Epithelial cell of esophagus (primary cell): Measurements from ENCODE around the gene GGTLC3.
"Not testable (repeated sequence)": the region's sequence is repeated elsewhere in the genome, so short reads cannot be mapped to it uniquely, and the experiment has no call there.

Experiments used
- DNase-seq: peaks from one replicate; pipeline ENCODE4 v3.0.0; 2010; ENCODE audit warnings: low read depth
- H3K4me3 ChIP-seq: 2 replicates; pipeline ENCODE4 v1.5.1; 2011; ENCODE audit warnings: mild to moderate bottlenecking, low read length, control low read depth

Gene GGTLC3

DNA sequence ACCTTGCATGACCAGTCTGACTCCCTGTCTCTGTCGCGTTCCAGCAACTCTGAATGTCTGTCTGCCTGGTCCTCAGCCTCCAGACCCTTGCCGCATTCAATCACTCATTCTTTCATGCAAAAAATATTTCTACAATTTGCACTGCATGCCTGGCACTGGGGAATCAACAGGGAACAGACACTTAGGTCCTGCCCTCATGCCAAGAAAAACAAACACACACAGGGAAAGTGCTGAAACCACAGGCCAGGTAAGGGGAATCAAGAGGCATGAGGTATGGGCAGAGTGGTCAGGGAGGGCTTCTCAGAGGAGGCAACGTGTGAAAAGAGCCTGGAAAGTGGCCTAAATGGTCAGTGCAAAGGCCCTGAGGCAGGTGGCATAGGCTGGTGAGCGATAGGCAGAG is at the start of gene GGTLC3:
Gene GGTLC3, minus strand, starts transcription at position 101 of the 400 bp plus-strand sequence. CDS start 264 bp downstream, outside the sequence.
- not testable (repeated sequence) for DNase-seq, H3K4me3 ChIP-seq

GRCh38 chr22:18560099-18560974 is 42.4 kb upstream of the GGTLC3 start:
- not testable (repeated sequence) for DNase-seq, H3K4me3 ChIP-seq

GRCh38 chr22:18558939-18559338 is 41.0 kb upstream of the GGTLC3 start:
- H3K4me3 ChIP-seq, DNase-seq: not testable (repeated sequence)

GRCh38 chr22:18558516-18558915 is 40.6 kb upstream of the GGTLC3 start:
- not testable (repeated sequence) for H3K4me3 ChIP-seq, DNase-seq

DNA sequence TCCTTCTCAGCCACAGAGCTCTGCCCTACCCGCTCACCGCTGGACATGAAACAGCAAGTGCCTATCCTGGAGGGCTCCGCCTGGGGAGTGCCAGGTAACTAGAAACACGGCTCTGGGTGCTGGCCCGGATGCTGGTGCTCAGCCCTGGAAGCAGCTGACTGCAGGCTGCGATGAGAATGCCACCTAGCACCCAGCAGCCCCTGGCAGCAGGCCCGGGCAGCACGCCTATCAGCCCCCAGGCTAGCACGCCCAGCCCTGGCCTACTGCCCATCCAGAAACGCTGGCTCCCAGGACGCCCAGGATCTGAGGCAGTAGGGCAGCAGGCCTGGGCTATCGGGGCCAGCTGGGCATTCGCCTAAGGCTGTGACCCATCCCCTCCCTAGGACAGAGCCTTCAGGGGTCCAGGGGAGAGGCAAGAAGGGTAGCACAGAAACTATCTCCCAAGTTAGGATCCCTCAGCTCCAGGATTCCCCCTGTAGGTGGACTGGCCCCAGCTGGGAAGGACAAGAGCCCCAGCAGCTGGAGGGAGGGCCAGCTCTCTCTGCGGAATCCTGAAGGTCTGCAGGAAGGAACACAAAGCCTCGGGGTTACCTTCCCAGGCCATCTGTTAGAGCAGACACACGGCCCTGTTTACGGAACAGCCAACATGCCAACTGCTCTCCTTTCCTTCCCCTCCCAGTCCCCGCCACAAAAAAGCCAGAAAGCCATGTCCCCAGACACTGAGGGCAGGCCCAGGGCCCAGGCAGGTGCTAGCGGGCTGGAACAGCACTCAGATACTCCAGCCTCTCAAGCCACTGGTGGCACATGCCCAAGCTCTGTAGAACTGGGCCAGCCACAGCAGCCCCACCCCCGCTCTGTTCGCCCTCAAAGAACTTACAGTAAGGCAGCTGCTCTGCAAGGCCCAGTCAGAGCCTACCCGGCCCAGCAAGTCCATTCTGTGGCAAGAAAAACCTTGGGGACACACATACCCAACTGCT is 36.6 kb upstream of the GGTLC3 start:
- H3K4me3 ChIP-seq, DNase-seq: not testable (repeated sequence)

DNA sequence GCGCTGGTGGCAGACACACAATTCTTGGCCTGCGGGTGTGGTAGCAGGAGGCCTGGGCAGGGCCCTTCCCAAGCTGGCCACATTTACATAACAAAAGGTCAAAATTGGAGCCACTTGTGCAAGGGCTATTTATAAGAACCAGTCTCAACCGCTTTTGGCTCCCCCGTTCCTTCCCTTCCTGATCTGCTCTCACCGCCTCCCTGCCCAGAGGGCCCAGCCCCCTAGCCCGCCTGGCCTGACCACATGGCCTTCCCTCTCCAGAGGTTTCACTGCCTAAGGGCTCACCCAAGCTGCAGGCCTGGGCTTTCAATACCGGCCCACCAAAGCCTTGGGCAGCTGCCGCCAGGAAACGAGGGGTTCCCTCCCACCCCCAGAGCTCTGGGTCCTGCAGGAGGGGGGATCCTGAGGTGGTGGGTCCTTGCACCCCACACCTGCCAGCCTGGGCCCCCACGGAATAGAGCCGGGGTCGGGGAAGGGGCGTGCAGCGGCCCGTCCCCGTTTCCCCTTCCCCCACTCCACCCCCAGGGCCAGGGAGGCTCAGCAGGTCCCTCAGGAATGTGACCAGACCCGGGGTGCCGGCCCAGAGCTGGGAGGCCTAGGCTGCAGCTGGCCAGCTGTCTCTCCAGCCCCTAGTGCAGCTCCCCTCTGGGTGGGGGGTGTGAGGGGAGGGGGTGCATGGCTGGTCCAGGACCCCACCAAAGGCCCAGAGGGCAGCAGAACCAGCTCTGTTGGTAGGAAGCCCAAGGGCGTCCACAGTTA is 35.1 kb upstream of the GGTLC3 start:
- not testable (repeated sequence) for H3K4me3 ChIP-seq, DNase-seq

DNA sequence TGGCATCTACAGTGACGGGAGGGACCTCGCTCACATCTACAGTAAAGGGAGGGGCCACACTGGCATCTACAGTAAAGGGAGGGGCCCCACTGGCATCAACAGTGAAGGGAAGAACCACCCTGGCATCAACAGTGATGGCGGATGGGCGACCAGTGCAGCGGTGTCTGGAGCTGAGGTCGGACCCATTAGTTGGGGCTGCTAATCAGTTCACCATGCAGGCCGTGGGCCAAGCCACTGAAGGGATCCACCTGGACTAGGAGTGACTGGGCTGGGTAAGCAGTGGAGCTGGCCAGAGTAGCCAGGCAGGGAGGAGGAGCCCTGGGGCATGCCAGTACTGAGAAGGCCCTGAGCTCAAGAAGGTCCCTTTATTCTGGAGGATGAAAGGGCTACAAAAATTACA is 33.1 kb upstream of the GGTLC3 start:
- not testable (repeated sequence) for H3K4me3 ChIP-seq, DNase-seq

GRCh38 chr22:18549458-18550179 is 31.7 kb upstream of the GGTLC3 start:
- not testable (repeated sequence) for DNase-seq, H3K4me3 ChIP-seq

GRCh38 chr22:18544615-18545014 is 26.7 kb upstream of the GGTLC3 start:
- H3K4me3 ChIP-seq, DNase-seq: not testable (repeated sequence)

DNA sequence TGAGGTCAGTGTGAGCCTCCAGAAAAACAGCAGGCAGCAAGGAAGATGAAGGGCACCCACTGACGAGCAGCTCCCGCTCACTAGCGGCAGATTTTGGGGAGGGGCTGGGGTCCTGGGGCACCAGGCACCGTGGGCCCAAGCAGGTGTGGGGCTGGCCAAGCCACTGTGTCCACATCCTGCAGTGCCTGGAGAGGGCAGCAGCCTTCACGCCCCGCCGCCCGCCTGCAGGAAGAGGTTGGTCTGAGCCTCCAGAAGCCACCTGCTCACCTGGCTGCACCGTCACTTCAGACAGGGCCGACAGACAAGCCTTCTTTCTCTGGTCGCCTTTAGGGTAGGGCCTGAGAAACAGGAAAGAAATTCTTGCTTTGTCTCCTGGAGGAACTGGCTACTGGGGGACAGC is 25.4 kb upstream of the GGTLC3 start:
- H3K4me3 ChIP-seq, DNase-seq: not testable (repeated sequence)

GRCh38 chr22:18539994-18540393 is 22.0 kb upstream of the GGTLC3 start:
- not testable (repeated sequence) for H3K4me3 ChIP-seq, DNase-seq

GRCh38 chr22:18534315-18534714 is 16.4 kb upstream of the GGTLC3 start:
- not testable (repeated sequence) for DNase-seq

GRCh38 chr22:18533633-18534032 is 15.7 kb upstream of the GGTLC3 start:
- not testable (repeated sequence) for H3K4me3 ChIP-seq, DNase-seq

More at GRCh38 chr22:18534315-18534714, 16.4 kb upstream of the GGTLC3 start:
- not testable (repeated sequence) for H3K4me3 ChIP-seq

DNA sequence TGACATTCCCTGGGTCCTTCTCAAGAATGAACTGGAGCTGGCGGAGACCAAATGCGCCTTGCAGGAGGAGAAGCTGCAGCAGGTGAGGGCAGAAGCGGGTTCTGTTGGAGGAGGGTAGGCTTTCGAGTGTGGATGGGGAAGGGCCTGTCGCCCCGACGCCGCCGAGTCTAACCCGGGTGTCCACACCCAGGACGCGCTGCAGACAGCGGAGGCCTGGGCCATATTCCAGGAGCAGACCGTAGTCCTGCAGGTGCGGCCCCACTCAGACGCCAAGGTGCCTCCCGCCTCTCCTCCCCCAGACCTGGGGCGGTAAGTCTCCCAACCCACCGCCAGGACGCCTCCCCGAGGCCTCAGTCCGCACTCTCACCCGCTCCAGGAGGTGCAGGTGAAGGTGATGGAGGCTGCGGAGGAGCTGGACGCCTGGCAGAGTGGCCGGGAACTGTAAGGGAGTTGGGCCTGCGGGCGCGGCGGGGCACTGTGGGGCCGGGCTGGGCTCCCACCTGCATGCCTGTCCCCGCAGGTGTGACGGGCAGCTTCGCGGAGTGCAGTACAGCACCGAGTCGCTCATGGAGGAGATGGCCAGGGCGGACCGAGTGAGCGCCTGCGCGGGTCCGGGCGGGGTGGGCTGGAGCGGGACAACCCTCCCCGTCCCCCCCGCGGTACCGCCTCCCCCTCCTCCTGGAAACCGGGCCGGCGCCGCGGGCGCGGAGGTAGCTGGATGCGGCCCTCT is 11.6 kb upstream of the GGTLC3 start:
- H3K4me3 ChIP-seq, DNase-seq: not testable (repeated sequence)

DNA sequence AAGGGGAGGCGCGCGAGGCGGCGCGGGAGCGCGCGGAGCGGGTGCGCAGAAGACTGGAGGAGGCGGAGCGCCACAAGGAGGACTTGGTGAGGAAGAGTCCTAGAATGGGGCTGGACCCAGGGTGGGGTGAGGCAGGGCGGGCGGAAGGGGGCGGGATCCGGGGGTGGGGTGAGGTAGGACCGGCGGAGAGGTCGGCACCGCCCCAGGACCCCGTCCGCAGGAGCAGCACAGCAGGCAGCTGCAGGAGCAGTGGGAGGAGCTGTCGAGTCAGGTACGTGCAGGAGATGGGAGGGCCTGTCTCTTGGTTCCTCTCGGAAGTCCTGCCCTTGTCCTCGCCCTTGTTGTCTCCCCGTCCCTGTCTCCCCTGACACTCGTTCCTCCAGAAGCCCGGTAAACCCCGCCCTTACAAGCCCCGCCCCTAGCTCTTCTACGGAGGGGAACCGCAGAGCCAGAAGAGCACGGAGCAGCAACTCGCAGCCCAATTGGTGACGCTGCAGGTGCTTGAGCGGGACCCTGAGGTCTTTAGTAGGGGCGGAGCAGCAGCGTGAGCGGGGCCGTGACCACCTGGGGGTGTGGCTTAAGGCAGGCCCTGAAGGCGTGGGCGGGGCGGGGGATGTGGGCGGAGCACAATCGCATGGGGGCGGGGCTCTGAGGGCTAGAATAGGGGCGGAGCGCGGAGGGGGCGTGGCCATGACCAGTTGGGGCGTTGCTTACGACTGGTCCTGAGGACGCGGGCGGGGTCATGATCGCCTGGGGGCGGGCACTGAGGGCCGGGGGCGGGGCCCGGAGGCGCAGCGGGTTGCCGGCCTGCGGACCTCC is 10.8 kb upstream of the GGTLC3 start:
- DNase-seq = peak; percentile 73
- not testable (repeated sequence) for H3K4me3 ChIP-seq

- not testable (repeated sequence) for H3K4me3 ChIP-seq, DNase-seq
These were observed 10.0 kb upstream of the GGTLC3 start, which contains the start of gene TMEM191B for GRCh38 chr22:18527752-18528596. Gene TMEM191B, plus strand, starts transcription at chr22:18527802. Its CDS starts 179 bp downstream, at chr22:18527981.
